ENCODE results near the gene TSPAN14.
A peak's percentile ranks its signal among the peaks of the same experiment; 100 is the strongest.

TSPAN14 gene

GRCh38 chr10:80457554-80458262 lies 3.6 kb downstream of the TSPAN14 start:
- no peak for DNase-seq

- DNase-seq, result no peak
These were observed 4.1 kb downstream of the TSPAN14 start for GRCh38 chr10:80458263-80458625.

GRCh38 chr10:80458638-80459037 lies 4.5 kb downstream of the TSPAN14 start:
- DNase-seq, result no peak

DNA sequence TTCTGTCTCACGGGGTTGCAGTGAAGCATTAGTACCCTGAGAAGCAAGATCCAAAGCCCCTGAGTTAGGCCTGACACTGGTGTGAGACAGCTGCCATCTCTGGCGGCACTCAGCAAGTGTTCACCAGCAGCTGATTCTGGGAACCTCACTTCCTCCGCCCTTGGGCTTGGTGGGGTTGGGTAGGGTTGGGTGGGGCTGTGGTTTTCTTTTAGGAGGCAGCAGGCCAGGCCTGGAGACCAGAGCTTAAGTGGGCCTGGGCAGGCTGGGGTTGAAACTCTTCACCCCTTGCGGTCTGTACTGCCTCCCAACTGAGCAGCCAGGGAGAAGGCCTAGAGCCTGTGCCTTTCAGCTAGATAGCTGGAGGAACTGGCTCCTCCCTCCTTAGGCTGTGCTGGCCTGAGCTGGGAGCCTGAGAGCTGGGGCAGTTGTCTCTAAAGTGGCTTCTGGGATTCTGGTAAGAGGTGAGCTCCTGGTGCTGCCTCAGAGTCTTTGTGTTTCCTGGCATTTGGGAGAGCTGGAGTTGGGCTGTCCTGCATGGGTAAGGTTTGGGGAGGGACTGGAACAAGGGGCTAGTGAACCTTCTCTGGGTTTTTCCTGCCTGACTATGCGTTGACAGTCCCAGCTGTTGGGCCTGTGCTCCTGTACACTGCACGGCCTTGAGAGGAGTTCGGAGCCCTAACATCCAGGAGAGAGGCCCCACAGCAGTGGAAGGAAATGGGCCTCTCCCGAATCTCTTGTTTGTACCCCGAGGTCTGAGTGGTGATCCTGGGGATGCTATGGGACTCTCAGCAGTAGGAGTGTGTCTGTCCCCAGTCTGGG lies 5.1 kb downstream of the TSPAN14 start:
- peak in 3 of 14 donors; percentile 12 to 47 (median 21) for DNase-seq

GRCh38 chr10:80460399-80461207 lies 6.5 kb downstream of the TSPAN14 start:
- peak in 7 of 14 donors; percentile 22 to 57 (median 46) for DNase-seq

DNA sequence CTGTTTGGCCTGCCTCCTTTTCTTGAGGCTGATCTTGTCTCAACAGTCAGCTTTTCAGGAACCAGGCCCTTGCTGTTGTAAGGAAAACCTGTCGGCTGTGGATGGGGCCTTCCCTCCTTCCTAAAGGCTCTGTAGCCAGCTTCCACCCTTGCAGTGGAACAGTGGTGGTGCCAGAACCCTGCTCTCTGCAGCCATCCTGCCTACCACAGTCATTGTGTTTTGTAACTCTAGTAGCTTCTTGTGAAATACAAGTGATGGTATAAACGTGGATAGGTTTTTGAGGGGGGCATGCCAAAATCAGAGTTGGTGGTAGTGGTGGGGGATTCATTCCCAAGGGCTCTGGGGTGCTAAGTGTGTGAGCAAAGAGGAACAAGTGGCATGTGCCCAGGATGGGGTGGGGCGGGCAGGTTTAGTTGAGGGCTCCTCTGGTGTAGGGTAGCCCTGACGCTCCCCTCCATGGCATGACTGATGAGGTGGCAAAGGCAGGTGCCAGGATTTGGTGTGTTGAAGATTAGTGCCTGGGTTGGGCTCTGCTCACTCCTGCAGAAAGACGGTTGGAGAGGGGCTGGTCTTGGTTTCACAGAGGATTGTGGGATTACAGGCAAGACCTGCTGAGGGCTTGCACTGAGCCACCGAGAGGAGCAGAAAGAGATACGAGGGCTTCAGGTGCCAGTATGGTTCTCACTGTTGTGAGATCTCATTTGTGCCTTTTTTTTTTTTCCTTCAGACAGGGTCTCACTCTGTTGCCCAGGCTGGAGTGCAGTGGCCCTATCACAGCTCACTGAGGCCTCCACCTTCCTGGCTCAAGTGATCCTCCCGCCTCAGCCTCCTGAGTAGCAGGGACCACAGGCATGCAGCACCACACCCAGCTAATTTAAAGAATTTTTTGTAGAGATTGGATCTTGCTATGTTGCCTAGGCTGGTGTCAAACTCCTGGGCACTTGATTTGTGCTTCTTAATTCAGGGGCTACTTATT lies 7.4 kb downstream of the TSPAN14 start:
- DNase-seq, result peak in 1 of 14 donors; percentile 52

- DNase-seq, result peak in 1 of 14 donors; percentile 52
These were observed 8.3 kb downstream of the TSPAN14 start for GRCh38 chr10:80462299-80462980.

- peak in 1 of 14 donors; percentile 52 for DNase-seq
These were observed 9.1 kb downstream of the TSPAN14 start for GRCh38 chr10:80462981-80463741.

GRCh38 chr10:80463868-80464267 lies 9.8 kb downstream of the TSPAN14 start:
- no peak for DNase-seq

GRCh38 chr10:80464557-80465450 lies 10.7 kb downstream of the TSPAN14 start:
- peak in 10 of 14 donors; percentile 35 to 81 (median 64) for DNase-seq

GRCh38 chr10:80465451-80465835 lies 11.3 kb downstream of the TSPAN14 start:
- DNase-seq, result no peak

DNA sequence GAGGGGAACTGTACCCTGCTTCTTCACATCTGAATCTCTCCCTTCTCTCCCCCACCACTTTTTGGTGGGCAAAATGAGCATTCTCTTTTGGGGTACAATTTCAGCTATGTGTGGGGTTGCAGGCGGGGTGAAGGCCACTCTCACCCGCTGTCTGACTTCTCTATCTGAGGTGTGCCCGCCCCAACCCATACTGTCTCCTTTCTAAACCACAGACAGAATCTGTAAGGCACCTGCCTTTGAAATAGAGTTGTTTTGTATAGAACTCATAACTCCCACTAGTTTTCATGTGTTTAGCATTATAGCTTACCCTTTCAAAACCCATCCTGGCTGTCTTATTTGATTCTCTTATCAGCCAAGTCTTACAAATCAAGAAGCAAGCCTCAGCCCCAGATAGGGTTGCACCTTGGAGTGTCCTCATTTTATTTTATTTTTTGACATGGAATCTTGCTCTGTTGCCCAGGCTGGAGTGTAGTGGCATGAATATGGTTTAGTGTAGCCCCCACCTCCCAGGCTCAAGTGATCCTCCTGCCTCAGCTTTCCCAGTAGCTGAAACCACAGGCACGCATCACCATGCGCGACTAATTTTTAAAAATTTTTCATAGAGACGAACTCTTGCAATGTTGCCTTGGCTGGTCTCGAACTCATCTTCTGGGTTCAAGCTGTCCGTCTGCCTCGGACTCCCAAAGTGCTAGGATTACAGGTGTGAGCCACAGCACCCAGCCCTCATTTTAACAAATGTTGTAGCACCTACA lies 11.9 kb downstream of the TSPAN14 start:
- DNase-seq, result no peak

DNA sequence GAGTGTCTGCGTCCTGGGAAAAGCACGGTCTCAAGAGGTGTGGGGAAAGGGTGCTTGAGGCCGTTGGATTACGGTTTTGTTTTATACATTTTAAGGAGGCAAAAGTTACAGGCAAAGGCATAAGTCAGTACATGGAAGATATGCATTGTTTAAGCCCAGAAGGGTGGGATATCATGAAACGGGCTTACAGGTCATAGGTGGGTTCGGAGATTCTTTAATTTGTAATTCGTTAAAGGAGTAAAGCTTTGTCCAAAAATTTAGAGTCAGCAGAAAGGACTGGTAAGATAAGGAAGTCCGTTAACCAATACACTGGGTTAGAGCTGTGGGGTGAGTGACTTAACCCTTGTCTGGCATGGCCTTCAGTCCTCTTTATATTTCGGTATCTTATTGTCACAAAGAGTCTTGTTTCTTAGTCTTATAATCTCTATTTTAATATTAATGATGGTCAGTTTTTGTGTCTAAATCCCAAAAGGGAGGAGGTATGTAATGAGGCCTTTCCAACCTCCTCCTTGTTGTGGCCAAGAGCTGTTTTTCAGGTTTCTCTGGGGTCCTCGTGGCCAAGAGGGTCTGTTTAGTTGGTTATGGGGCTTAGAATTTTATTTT lies 12.7 kb downstream of the TSPAN14 start:
- DNase-seq, result no peak

DNA sequence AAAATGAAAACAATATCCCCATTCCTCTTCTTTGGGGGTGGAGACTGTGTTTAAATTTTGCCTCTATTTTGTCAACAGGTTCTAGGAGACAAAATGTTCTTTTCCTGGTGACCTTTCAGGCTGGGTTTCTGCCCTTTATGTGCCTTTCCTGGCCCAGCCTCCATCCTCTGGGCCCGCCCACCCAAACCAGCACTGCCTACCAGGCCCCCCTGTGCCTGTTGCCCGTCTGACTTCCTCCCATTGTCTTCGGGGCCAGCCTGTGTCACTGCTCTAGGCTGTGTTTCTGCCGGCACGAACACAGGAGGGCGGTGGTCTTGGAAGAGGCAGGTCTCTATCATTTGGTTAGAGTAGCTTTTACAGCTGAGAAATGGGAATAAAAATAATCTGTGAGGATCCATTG lies 13.9 kb downstream of the TSPAN14 start:
- peak in 8 of 14 donors; percentile 39 to 76 (median 60) for DNase-seq

DNA sequence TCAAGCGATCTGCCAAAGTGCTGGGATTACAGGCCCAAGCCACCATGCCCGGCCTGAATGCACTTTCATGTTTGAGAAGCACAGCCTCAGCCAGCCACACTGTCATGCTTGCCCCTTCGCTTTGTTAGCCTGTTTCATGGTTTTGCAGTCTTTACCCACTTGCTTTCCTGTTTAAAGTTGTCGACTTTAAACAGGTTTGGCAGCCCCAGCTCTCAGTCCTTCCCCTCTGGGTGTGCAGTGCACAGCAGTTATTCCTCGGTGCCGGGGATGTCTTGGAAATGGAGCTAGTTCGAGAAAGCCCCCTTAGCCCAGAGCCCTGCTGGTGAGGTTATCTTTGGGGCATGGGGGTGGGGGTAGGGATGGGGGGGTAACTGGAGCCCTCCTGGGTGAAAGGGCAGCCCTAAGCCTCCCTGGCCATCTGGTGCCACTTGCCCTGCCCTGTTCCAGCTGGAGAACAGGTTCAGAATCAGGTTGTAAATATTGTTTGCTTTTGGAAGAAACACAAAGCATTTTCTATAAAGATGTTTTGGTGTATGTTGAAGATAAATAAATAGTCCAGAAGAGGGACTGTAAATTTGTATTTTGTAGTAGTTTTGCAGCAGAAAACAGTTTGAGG lies 14.8 kb downstream of the TSPAN14 start:
- peak in 1 of 14 donors; percentile 15 for DNase-seq

- DNase-seq, result no peak
These were observed 16.2 kb downstream of the TSPAN14 start for GRCh38 chr10:80470266-80470665.

GRCh38 chr10:80471001-80471400 lies 16.9 kb downstream of the TSPAN14 start:
- DNase-seq, result no peak

Measured in C1 segment of cervical spinal cord (tissue), 14 donors.